ENCODE results near the gene RNF207. TPM values are rescaled to one million over a fixed set of nuclear protein-coding genes. Genes with fewer than 3 reads are reported as not detected.

The RNF207 gene
- total RNA-seq, 1 donor from 2014 or later = 91.0 TPM

DNA sequence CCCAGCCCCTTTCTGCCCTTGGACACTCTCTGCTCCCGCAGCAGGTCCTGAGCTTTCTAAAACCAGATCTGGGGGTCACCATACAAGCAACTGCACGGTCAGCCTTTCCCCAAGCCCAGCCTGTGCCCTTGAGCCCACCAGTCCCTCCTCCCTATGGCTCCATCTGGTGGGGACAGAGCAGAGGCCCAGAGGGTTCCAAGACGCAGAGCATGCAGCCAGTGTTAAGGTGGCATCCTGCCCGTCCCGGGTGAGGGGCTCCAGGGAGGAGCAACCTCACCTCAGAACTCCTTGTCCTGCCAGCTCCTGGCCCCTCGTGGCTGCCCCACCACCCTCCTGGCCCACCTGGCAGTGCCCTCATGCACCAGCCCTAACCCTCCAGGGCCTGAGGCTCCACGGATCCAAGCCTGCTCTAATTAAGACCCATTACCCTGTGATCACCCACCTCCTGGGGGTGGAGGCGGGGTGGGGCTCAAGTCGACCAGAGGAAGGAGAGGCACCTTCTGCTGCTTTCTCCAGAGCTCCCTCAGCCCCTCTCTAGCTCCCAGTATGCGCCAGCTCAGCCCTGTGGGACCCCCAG lies 34.3 kb upstream of the RNF207 start:
- intact Hi-C loops (cut with DNase I) = no loop called here
- no peak for DNase-seq (ENCODE audit: low spot score)

DNA sequence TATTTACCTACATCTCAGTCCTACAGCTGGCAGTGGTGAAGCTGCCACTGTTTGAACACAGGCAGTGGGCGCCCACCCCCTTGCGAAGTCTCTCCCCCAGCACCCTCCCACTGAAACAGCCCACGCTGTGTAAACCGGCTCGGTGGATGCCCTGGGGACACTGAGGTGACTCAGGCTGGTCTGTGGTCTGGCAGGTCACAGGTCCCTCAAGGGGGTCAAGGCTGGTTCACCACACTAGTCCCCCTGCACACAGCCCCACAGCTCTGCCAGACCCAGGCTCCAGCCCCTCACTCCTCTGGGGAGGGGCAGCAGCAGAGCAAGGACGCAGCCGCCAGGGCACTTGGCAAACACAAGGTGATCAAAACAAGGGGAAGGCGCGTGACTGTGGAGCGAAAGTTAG lies 33.4 kb upstream of the RNF207 start:
- no peak for DNase-seq (ENCODE audit: low spot score)
- intact Hi-C loops (cut with DNase I) = no loop called here

DNA sequence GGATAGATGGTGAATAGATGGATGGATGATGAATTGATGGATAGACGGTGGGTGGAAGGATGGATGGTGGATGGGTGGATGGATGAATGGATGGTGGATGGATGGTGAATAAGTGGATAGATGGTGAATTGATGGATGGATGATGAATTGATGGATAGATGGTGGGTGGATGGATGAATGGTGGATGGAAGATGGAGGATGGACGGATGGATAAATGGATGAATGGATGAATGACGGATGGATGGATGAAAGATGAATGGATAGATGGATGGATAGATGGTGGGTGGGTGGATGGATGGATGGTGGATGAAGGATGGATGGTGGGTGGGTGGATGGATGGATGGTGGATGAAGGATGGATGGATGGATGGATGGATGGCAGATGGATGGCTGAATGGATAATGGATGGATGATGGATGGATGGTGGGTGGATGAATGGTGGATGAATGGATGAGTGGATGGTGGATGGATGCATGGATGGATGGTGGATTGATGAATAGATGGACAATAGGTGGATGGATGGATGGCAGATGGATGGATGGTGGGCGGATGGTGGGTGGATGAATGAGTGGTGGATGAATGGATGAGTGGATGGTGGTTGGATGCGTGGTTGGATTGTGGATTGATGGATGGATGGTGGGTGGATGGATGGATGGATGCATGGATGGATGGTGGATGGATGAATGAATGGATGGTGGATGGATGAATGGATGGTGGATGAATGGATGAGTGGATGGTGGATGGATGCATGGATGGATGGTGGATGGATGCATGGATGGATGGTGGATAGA lies 31.1 kb upstream of the RNF207 start:
- DNase-seq (ENCODE audit: low spot score) = no peak
- intact Hi-C loops (cut with DNase I) = no loop called here

DNA sequence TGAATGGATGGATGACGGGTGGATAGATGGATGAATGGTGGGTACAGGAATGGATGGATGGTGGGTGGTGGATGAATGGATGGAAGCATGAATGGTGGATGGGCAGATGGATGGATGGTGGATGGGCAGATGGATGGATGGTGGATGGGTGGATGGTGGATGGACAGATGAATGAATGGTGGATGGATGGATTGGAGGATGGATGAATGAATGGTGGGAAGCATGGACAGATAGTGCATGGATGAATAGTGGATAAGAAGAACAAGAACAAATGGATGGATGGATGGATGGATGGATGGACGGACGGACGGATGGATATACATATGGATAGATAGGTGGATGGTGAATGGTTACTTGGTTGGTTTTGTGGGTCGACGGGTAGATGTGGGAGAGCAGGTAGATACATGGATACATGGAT lies 30.5 kb upstream of the RNF207 start:
- DNase-seq (ENCODE audit: low spot score) = no peak
- intact Hi-C loops (cut with DNase I) = no loop called here

DNA sequence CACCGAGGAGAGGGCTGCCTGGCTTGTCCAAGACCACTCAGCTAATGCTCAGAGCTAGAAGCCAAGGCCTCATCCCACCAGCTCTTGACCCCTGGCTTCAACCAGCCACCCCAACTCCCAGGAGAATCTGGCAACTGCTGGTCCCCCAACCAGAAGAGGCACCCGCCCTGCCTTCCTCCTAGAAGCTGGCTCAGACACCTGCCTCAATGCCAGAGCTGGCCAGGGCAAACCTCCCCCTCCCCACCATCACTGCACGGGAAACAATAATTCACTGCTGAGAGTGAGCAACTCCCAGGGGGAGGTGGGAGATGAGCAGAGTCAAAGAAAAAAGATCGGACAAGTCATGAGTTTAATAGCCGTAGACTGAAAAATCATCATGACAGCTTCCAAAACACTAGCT lies 29.1 kb upstream of the RNF207 start:
- no peak for DNase-seq (ENCODE audit: low spot score)
- intact Hi-C loops (cut with DNase I) = no loop called here

DNA sequence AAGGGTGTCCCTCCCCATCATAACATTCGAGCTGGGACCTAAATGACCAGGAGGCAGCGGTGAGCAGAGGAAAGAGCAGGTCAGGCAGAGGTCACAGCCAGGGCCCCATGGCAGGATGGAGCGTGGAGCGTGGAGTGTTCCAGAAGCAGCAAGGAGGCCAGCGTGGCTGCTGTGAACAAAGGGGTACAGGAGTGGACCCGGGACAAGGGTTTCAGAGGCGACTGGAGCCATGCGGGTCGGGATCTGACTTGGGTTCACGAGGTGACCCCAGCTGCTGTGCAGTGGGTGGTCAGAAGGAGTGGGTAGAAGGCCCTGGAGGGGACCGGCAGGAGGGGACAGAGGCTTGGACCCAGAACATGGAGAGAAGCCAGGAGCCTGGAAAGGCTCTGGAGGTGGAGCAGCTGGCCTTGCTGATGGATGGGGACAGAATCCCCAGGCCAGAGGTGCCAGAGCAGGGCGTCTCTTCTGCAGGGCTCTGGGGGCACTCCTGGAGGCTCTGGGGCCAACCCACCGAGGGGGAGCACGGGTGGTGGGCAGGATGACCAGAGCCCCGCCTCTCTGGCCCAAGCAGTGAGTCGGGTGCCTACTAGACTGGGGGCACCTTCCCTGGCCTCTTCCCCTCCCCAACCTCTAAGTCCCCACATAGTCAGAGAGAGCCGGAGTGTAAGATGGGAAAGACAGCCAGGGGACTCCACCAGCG lies 28.1 kb upstream of the RNF207 start:
- intact Hi-C loops (cut with DNase I) = no loop called here

DNA sequence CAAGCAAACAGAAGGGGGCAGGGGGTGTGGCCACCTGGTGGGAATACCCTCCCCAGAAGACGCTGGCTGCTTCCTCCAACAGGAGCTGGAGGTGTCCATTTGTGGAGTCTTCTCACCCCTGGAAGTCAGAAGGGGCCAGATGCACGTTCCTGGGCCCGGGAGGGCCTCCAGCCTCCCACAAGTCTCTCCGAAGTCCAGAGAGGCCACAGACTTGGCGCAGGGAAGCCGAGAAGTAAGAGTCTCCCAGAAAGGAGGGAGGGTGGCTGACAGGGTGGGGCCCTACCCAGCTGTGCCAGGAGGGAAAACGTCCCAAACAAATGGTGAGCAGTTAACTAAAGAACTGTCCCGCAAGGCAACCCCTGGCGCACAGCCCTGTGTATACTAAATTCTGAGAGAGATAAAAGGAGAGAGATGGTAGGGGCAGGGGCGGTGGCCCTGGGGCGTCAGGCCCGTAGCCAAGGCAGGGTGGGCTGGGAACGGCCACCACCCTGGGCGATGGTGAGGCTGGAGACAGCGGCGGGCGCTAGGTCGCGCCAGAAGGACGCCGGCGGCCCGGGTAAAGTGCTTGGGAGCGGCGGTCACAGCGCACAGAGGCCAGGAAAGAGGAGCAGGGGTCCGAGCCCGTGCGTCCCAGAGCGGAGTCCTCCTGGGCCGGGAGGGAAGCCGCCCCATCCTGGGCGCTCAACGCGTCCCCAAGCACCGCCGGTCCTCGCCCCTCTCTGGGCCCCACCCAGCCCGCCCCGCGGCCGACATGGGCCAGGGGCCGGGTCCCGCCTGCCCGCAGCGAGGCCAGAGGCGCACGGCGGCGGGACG lies 27.0 kb upstream of the RNF207 start:
- DNase-seq (ENCODE audit: low spot score) = no peak
- intact Hi-C loops (cut with DNase I) = no loop called here

More for the DNA sequence above, 28.1 kb upstream of the RNF207 start:
- no peak for DNase-seq (ENCODE audit: low spot score)

DNA sequence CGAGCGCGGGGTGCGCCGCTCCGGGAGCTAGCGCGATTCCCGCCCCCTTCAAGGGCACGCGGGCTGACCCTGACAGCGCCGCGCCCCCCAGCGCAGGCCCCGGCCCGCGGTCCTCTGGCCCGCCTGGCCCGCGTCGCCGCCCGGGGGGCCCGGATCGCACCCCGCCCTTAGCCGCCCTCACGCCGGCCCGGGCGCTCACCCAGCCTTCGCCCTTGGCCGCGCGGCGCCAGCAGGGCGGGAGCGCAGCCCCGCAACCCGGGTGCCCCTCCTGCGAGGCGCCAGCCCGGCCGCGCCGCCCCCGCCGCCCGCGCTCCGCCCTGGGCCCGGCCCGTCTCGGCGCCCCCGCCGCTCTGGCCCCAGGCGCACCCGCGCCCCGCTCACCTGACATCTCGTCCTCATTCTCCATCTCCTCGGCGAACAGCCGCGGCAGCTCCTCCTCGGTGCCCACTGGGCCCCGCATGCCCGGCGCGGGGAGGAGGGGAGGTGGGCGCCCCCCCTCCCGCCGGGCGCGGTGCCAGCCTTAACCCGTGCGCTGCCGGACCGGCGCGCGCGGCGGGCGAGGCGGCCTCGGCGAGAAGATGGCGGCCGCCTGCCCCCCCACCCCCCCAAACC lies 26.2 kb upstream of the RNF207 start:
- DNase-seq (ENCODE audit: low spot score) = no peak
- intact Hi-C loops (cut with DNase I) = no loop called here

DNA sequence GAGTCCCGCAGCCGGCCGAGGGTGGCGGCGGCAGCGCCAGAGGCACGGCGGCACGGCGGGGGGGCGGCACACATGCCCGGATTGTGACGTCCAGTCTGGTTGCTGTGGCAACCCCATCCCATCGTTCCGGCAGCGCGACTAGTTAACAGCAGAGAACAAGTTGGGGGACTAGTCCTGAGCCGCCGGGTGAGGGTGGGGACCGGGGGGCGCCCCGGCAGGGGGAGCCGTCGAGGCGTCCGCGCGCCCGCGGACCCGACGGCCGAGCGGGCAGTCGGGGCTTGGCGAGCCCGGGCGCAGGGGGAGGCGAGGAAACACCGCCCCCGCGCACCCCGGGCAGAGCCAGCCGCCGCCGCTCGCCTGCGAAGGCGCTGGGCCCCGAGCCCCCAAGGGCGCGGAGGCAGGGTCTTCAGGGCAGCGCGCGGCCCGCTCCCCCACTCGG lies 25.6 kb upstream of the RNF207 start, which contains the start of gene CHD5:
Gene CHD5 (minus strand): TSS at position 54 of the 439 bp plus-strand sequence. CDS start 298 bp downstream, outside the sequence.
- intact Hi-C loops (cut with DNase I) = no loop called here
- no peak for DNase-seq (ENCODE audit: low spot score)

DNA sequence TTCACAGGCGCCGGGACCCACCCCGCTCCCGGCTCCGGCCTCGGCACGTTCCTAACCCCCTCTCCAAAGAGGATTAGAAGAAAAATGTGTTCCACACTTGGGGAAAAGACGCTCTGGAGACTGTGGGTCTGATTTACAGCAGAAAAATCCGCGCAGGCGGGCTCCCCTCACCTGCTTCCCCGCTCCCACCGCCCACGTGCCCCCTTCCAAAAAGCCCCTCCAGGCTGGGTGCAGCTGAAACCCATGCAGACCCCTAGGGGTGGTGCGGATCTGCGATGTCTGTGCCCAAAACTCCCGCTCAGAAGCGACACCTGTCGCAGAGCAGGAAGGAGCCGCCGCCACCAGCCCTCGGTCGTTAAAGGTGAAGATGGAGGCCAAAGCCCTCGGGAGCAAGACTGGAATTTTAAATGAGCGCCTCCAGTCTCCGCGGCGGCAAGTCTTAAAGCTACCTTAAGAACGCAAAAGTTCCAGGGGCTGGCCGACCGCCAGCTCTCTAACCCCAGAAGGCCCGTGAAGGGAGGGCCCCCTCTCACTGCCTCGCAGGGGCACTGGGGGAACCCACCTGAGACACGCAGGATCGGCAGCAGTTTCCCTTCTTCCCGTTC lies 25.1 kb upstream of the RNF207 start:
- intact Hi-C loops (cut with DNase I) = no loop called here
- DNase-seq (ENCODE audit: low spot score) = no peak

DNA sequence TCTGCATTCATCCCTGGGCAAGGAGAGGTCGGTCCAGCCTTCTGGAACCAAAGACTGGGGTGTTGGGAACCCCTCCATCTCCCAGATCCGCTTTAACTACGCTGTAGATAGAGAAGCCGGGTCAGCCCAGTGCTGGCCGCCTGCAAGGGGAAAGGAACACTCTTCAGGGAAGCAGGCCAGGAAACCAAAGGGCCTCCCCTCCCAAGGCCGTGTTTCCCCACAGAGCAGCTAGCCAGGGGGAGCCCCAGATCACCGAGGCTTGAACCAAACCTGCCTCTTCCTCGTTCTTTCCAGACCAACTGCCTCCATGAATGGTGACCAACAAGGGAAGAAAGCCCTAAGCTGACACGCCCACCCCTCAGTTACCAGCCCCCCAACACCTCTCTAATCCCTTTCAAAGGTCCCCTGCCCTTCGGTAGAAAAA lies 24.6 kb upstream of the RNF207 start:
- no peak for DNase-seq (ENCODE audit: low spot score)
- intact Hi-C loops (cut with DNase I) = no loop called here

DNA sequence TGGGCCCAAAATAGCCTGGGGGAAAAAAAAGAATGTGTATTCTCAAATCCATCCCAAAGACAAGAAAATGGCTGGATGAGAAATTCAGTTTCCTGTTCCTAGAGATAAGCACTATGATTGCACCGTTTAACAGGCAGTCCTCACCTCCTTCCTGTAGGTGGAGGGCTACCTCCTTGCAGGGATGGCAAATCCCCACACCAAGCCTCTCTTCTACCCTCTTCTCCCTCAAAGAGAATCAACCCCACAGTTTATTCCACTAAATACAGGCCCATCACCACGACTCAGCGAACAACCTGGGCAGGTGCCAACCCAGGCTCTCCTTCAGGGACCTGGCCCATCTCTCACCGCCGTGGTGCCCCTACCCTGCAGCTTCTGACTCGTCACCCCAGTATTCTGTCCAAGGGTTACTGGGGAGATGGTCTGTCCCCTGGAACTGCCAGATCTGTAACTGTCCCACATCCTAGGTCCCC lies 22.4 kb upstream of the RNF207 start:
- intact Hi-C loops (cut with DNase I) = no loop called here
- DNase-seq (ENCODE audit: low spot score) = no peak

DNA sequence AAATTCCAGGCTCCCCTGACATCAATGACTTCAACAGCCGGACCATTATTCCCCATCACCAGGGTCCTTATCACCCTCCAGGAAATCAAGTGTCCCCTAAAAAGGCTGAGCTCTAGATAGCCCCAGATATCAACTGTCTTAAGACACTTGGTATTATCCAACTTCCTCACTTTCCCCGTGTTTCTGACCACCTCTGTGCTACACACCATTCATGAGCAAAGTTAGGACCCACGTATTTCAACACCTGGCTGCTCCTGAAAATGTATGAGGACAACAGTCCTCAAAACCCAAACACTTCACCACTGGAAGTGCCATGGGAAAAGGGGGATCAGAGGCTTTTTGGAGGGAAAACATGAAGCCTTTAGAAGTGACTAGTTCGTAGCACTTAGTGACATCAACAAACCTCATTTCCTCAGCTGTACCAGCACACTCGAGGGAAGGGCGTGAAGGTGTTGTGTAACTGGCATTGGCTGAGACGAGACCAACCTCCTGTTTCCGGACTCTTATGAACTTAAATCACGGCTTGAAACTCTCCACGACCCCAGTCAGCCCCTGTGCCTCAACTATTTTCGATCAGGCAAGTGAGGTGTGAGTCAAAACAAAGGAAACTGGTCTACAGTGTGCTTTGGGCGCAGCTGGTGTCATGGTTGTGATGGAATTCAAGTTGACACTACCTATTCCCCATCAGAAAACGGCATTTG lies 21.7 kb upstream of the RNF207 start:
- no peak for DNase-seq (ENCODE audit: low spot score)
- intact Hi-C loops (cut with DNase I) = no loop called here

DNA sequence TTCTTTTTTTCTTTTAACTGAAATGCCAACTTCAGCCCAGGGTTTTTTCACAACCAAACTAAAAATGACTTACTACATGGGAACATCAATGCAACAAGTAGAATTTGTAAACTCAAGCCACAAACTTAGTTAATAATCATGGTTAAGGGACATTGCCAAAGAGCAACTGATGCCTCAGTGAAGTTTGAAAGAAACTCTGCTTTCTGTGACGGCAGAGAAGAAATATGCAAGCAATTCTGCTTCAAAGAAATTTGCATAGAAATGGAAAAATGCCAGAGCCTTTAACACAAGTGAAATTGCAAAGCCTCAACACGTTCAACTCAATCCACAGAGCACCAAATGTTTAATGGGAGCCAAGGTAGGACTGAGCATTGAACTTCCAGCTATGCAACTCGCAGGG lies 20.8 kb upstream of the RNF207 start:
- intact Hi-C loops (cut with DNase I) = loop anchor here (5.0 kb wide), 1 partner anchor 133 kb away; no protein-coding TSS in a partner anchor
- DNase-seq (ENCODE audit: low spot score) = no peak

DNA sequence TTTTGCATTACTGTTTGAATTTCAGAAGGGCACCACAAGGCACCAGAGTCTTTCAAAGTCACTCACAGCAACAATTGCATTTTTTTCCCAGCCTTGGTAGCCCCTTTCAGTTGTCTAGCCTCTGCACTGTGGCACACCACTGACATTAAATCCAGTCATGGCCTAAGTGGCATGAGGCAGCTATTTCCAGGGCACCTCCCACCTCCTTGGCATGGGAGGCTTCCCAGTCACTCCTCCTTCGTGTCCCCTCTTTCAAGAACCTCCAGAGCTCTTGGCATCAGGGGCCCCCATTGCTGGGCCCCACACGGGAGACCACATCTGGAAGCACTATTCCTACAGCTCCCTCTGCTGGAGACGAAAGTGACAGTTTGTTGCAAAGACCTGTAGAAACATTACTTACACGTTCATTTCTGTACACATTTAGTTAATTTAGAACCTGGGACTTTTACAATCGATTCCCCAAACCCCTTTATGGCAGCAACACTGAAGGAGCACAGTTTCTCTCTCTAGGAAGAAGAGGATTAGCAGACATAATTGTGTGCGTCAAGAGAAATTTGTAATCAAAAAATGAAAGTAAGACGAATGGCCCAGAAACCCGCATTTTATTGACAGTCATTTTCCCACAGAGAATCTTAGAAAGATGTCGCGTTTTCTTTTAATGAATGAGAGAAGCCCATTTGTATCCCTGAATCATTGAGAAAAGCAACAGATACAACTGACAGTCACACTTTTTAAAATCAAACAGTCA lies 20.1 kb upstream of the RNF207 start:
- no peak for DNase-seq (ENCODE audit: low spot score)
- intact Hi-C loops (cut with DNase I) = loop anchor here (5.0 kb wide), 1 partner anchor 134 kb away; no protein-coding TSS in a partner anchor

DNA sequence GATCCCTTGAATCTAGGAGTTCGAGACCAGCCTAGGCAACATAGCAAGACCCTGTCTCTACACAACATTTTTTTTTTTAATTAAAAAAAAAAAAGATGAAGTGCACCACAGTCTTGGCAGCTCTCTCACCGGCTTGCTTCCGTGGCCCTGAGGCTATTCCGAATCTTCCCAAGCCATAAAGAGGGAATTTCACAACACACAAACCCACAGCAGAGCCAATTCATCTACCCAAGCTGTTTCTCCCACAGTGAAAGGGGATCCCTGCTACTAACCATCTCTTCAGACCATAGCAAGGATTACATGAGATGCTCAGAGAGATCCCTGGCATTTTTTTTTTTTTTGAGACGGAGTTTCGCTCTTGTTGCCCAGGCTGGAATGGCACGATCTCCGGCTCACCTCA lies 17.5 kb upstream of the RNF207 start:
- intact Hi-C loops (cut with DNase I) = loop anchor here (5.0 kb wide), 1 partner anchor 136 kb away; no protein-coding TSS in a partner anchor
- DNase-seq (ENCODE audit: low spot score) = no peak

DNA sequence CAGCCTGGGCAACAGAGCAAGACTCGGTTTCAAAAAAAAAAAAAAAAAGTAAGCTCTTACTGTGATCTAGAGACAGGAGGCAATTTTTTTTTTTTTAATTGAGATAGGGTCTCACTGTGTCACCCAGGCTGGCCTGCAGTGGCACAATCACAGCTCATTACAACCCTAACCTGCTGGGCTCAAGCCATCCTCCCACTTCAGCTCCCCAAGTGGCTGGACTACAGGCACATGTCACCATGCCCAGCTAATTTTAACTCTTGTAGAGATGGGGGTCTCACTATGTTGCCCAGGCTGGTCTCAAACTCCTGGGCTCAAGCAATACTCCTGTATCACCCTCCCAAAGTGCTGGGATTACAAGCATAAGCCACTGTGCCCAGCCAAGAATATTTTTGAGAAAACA lies 14.0 kb upstream of the RNF207 start:
- DNase-seq (ENCODE audit: low spot score) = no peak
- intact Hi-C loops (cut with DNase I) = no loop called here
